ENCODE measurements around the gene BCL2L14.

Gene BCL2L14

DNA sequence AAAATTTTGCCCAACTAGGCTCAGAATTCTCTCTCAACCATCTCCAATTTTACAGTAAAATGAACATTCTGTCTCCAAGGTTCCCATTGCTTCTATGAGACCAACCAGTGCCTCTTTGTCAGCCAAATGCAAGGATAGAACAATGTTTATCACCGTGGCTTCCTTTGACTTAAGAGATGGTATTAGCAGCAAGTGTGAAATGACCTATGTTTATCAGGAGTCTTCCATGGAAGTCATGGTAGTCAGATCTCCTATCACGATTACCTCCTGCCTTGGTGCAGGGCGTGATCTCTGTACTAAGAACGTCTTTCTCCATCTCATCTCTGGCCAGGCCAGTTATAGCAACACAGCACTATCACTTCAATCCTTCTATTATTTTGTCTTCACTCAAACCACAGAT lies 6.1 kb upstream of the BCL2L14 start:
- Histone ChIP-seq H3K27me3 (ENCODE audit: insufficient read depth, low read length) (no peaks in the 10 kb centered on the region), H2AFZ (ENCODE audit: low read length) (no peak overlapping the region), H3K4me2 (ENCODE audit: low read length) (no peak overlapping the region), H3K36me3 (ENCODE audit: insufficient read depth, low read length) (no peaks in the 10 kb centered on the region), H3K9me2 (ENCODE audit: low read depth, low read length) (no peaks in the 10 kb centered on the region), H3K79me2 (ENCODE audit: insufficient read depth, low read length) (no peaks in the 10 kb centered on the region), H3K4me1 (ENCODE audit: insufficient read depth, low read length, severe bottlenecking) (no peaks in the 10 kb centered on the region), H3K27ac (ENCODE audit: low read depth, low read length, poor library complexity, severe bottlenecking) (no peak overlapping the region), H4K20me1 (ENCODE audit: insufficient read depth, low read length) (no peaks in the 10 kb centered on the region), H3K9me3 (ENCODE audit: low read length) (no peaks in the 10 kb centered on the region), H3F3A (ENCODE audit: insufficient read depth, low read length) (no peaks in the 10 kb centered on the region), H3K9ac (ENCODE audit: low read length) (no peak overlapping the region), H3K4me3 (ENCODE audit: low read depth, low read length, poor library complexity, severe bottlenecking) (no peak overlapping the region)
- TF ChIP-seq, protein P1, sequence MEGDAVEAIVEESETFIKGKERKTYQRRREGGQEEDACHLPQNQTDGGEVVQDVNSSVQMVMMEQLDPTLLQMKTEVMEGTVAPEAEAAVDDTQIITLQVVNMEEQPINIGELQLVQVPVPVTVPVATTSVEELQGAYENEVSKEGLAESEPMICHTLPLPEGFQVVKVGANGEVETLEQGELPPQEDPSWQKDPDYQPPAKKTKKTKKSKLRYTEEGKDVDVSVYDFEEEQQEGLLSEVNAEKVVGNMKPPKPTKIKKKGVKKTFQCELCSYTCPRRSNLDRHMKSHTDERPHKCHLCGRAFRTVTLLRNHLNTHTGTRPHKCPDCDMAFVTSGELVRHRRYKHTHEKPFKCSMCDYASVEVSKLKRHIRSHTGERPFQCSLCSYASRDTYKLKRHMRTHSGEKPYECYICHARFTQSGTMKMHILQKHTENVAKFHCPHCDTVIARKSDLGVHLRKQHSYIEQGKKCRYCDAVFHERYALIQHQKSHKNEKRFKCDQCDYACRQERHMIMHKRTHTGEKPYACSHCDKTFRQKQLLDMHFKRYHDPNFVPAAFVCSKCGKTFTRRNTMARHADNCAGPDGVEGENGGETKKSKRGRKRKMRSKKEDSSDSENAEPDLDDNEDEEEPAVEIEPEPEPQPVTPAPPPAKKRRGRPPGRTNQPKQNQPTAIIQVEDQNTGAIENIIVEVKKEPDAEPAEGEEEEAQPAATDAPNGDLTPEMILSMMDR (IDR thresholded peaks at IDR 0.05; ENCODE audit: low read length), result no peak

DNA sequence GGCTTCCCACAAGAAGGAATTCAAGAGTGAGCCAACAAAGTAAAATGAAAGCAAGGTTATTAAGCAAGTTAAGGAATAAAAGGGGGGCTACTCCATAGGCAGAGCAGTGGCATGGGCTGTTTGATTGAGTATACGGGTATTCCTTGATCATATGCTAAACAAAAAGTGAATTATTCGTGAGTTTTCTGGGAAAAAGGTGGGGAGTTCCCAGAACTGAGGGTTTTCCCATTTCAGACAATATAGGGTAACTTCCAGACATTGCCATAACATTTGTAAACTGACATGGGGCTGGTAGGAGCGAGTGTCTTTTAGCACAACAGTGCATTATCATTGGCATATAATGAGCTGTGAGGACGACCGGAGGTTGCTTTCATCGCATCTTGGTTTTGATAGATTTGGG lies 2.0 kb upstream of the BCL2L14 start:
- H2AFZ ChIP-seq (ENCODE audit: low read length), result no peak overlapping the region
- H4K20me1 ChIP-seq (ENCODE audit: insufficient read depth, low read length), result no peaks in the 10 kb centered on the region
- no peak overlapping the region for H3K4me3 ChIP-seq (ENCODE audit: low read depth, low read length, poor library complexity, severe bottlenecking)
- H3K27ac ChIP-seq (ENCODE audit: low read depth, low read length, poor library complexity, severe bottlenecking), result no peak overlapping the region
- no peaks in the 10 kb centered on the region for H3K79me2 ChIP-seq (ENCODE audit: insufficient read depth, low read length)
- no peaks in the 10 kb centered on the region for H3K9me3 ChIP-seq (ENCODE audit: low read length)
- H3K27me3 ChIP-seq (ENCODE audit: insufficient read depth, low read length), result peaks cover 8% of the 10 kb centered on the region; the same call in 1 of the 2 replicates
- H3K36me3 ChIP-seq (ENCODE audit: insufficient read depth, low read length), result no peaks in the 10 kb centered on the region
- H3K4me1 ChIP-seq (ENCODE audit: insufficient read depth, low read length, severe bottlenecking), result peaks cover 7% of the 10 kb centered on the region
- H3K9ac ChIP-seq (ENCODE audit: low read length), result no peak overlapping the region
- TF ChIP-seq, protein P1 (IDR thresholded peaks at IDR 0.05; ENCODE audit: low read length), result no peak
- no peak for TF ChIP-seq EZH2 (IDR thresholded peaks at IDR 0.05; ENCODE audit: borderline replicate concordance, low read length)
- H3K9me2 ChIP-seq (ENCODE audit: low read depth, low read length), result no peaks in the 10 kb centered on the region
- H3F3A ChIP-seq (ENCODE audit: insufficient read depth, low read length), result no peaks in the 10 kb centered on the region
- H3K4me2 ChIP-seq (ENCODE audit: low read length), result no peak overlapping the region

DNA sequence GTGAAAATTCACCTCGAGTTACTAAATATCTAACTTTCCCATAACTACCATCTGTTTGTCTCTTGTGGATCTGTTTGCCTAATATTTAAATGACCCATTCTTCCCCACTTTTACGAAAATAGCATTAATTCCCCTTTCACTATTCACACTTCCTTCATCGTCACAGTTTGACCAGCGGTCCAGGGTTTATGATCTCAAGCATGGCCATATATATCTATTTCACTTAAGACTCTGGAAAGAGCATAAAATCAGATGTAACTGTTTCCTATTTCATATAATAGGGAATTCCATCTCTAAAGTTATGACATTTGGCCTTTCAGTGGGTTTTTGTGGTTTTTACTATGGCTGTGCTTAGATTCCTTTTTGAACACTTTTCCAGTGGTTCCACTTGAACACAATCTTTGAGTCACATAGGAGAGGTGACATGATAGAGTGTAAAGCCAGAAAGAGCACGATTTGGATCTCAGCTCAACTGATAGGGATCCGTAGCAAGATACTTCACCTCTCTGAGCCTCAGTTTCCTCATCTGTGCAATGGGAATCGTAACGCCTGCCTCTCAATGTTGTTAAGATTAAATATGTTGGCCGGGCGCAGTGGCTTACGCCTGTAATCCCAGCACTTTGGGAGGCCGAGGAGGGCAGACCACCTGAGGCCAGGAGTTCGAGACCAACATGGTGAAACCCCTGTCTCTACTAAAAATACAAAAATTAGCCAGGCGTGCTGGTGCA lies 754 bp upstream of the BCL2L14 start:
- Histone ChIP-seq H3K9me3 (ENCODE audit: low read length) (no peaks in the 10 kb centered on the region), H2AFZ (ENCODE audit: low read length) (no peak overlapping the region), H3K4me2 (ENCODE audit: low read length) (no peak overlapping the region), H3K4me3 (ENCODE audit: low read depth, low read length, poor library complexity, severe bottlenecking) (no peak overlapping the region), H3K9ac (ENCODE audit: low read length) (no peak overlapping the region), H3K9me2 (ENCODE audit: low read depth, low read length) (no peaks in the 10 kb centered on the region), H3K79me2 (ENCODE audit: insufficient read depth, low read length) (no peaks in the 10 kb centered on the region), H3K4me1 (ENCODE audit: insufficient read depth, low read length, severe bottlenecking) (peaks cover 7% of the 10 kb centered on the region), H3F3A (ENCODE audit: insufficient read depth, low read length) (no peaks in the 10 kb centered on the region), H3K27ac (ENCODE audit: low read depth, low read length, poor library complexity, severe bottlenecking) (no peak overlapping the region), H3K36me3 (ENCODE audit: insufficient read depth, low read length) (no peaks in the 10 kb centered on the region), H4K20me1 (ENCODE audit: insufficient read depth, low read length) (no peaks in the 10 kb centered on the region), H3K27me3 (ENCODE audit: insufficient read depth, low read length) (peaks cover 8% of the 10 kb centered on the region; the same call in 1 of the 2 replicates)
- TF ChIP-seq, protein P1 (IDR thresholded peaks at IDR 0.05; ENCODE audit: low read length), result no peak
- TF ChIP-seq EZH2 (IDR thresholded peaks at IDR 0.05; ENCODE audit: borderline replicate concordance, low read length), result no peak

Data from OCI-LY1 (cell line).